ENCODE data around the gene OR51A7.
"Not testable (repeated sequence)": the region's sequence is repeated elsewhere in the genome, so short reads cannot be mapped to it uniquely, and the experiment has no call there.

OR51A7 gene

DNA sequence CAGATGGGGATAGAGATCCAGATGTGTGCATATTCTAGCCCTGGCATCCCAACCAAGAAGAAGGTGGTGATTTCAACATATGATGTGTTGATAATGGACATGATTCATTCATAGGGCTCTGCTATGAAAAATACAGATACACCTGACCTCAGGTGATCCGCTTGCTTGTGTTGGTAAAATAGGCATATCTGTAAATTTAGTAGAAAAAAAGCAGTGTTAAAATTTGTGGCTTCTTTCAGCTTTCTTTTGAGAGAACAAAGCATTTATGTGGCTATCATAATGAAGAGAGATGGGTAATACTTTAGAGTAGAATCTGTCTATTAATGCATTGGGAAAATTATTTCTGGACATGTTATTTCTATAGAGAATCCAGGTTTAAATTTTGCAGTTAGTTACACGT is 52.0 kb downstream of the OR51A7 start, which contains the start of gene OR51A2:
Gene OR51A2, minus strand, starts transcription at position 101 of the 400 bp plus-strand sequence. Its CDS starts 0 bp downstream, at position 101.
- not testable (repeated sequence) for DNase-seq (ENCODE audit: low read depth, low spot score)

DNA sequence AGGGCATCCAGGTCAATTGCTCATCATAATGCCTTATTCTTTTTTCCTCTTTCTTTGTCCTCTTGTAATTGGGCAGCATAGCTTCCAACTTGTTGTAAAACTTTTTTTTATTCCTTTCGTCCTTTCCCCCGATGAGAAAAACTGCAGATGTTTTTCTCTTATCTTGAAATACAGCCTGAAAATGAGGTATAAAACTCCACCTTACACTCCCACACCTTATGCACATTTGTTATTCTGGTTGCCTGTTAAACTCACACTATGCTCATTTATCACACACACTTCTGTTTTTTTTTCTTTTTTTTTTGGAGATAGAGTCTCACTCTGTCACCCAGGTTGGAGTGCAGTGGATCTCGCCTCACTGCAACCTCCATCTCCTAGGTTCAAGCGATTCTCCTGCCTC is 53.8 kb downstream of the OR51A7 start:
- DNase-seq (ENCODE audit: low read depth, low spot score): no peak
